ENCODE results near the gene MN1.
"Not testable (repeated sequence)": the region's sequence is repeated elsewhere in the genome, so short reads cannot be mapped to it uniquely, and the experiment has no call there.

MN1 gene

DNA sequence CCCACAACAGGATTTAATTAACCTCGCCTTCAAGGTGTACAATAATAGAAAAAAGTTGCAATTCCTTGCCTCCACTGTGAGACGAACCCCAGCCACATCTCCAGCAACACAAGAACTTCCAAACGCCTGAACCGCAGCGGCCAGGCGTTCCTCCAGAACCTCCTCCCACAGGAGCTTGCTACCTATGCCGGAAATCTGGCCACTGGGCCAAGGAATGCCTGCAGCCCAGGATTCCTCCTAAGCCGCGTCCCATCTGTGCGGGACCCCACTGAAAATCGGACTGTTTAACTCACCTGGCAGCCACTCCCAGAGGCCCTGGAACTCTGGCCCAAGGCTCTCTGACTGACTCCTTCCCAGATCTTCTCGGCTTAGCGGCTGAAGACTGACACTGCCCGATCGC lies 57.5 kb downstream of the MN1 start:
- not testable (repeated sequence) for DNase-seq (ENCODE audit: low read depth, low spot score)

DNA sequence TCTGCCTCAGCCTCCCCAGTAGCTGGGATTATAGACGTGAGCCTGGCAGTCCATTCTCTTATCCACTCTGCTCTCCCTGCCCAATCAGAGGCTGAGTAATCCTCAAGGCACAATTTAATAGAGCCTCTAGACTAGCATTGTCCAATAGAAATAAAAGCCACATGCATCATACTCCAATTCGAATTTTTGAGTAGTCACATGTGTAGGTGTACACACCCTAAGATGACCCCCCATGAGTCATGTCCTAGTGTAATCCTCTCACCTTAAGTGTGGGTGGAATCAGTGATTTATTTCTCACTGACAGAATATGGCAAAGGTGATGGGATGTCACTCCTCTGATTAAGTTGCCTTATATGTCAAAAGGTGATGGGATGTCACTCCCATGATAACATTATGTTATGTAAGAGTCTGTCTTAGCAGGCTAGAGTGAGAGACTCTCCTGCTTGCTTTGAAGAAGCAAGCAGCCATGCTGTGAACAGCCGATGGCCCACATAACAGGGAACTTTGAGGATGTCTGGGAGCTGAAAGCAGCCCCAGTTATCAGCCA lies 61.3 kb downstream of the MN1 start:
- DNase-seq (ENCODE audit: low read depth, low spot score): no peak

DNA sequence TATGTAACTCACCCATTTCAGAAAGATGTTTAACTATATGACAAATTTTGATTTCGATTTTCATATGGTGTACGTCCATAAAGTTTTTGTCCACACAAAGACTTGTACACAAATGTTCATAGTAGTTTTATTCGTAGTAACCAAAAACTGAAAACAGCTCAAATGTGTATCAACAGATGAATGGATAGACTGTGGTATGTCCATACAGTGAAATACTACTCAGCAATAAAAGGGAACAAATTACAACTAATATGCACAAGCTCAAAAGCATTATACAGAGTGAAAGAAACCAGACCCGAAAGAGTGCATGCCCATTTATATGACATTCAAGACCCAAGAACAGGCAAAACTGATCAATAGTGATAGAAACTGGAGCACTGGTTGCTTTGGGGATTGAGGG lies 64.0 kb downstream of the MN1 start:
- DNase-seq (ENCODE audit: low read depth, low spot score): no peak

- no peak for DNase-seq (ENCODE audit: low read depth, low spot score)
Measured at GRCh38 chr22:27734066-27734465, 67.5 kb downstream of the MN1 start.

- DNase-seq (ENCODE audit: low read depth, low spot score): no peak
Measured at GRCh38 chr22:27732841-27733240, 68.7 kb downstream of the MN1 start.

- DNase-seq (ENCODE audit: low read depth, low spot score): no peak
Measured at GRCh38 chr22:27732391-27732790, 69.2 kb downstream of the MN1 start.

DNA sequence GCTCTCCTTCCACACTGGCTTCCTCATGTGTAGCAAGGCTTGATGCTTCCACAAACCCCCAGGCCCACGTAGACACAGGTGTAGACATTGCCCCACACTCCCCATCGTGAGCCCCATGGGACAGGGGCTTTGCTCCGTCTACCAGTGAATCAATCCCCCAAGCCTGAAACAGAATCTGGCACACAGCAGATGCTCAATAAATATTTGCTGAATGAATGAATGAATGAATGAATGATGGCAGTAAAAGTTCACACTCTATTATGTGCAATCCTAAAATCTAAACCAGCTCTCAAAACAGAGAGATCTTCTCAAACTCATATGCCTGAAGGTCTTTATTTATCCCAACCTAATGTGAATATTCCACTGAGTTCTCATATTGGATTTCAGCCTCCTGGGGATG lies 69.9 kb downstream of the MN1 start:
- DNase-seq (ENCODE audit: low read depth, low spot score): no peak

DNA sequence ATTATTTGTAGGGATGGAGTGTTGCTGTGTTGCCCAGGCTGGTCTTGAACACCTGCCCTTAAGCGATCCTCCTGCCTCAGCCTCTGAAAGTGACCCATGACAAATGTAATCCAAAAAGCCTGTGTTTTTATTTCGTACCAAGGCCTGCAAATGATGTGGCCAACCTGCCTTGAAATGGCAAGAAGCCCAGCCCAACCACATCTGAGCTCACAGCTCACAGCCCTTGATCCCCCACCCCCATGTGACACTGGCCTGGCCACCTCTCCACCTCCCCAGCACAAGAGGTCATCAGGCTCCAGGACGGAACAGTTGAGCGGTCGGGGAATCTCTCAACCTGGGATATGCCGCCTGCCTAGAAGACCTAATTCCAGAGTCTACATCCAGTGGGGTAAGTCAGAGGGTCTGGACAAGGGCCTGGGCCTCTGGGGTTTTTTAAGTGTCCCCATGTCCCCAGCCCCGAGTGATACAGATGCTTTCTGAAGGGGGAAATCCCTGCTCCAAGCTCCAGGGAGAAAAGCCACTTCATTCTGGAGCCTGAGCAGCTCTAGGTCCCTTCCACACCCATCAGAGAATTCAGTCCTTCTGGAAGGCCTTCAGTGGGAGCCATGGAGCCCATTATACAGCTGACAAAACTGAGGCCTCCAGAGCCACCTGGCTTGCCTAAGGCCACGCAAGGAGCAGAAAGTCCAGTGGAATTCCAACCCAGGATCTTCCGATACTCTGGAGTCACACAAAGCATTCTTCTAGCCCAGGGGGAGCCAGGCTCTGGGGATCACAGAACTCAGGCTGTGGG lies 70.7 kb downstream of the MN1 start:
- no peak for DNase-seq (ENCODE audit: low read depth, low spot score)

GRCh38 chr22:27729246-27729645 lies 72.3 kb downstream of the MN1 start:
- no peak for DNase-seq (ENCODE audit: low read depth, low spot score)

GRCh38 chr22:27727673-27728451 lies 73.7 kb downstream of the MN1 start:
- no peak for DNase-seq (ENCODE audit: low read depth, low spot score)

GRCh38 chr22:27726686-27727449 lies 74.7 kb downstream of the MN1 start:
- DNase-seq (ENCODE audit: low read depth, low spot score): no peak

- DNase-seq (ENCODE audit: low read depth, low spot score): no peak
Measured at GRCh38 chr22:27726331-27726685, 75.2 kb downstream of the MN1 start.

GRCh38 chr22:27725661-27726060 lies 75.9 kb downstream of the MN1 start:
- DNase-seq (ENCODE audit: low read depth, low spot score): no peak

GRCh38 chr22:27724709-27725108 lies 76.8 kb downstream of the MN1 start:
- no peak for DNase-seq (ENCODE audit: low read depth, low spot score)

DNA sequence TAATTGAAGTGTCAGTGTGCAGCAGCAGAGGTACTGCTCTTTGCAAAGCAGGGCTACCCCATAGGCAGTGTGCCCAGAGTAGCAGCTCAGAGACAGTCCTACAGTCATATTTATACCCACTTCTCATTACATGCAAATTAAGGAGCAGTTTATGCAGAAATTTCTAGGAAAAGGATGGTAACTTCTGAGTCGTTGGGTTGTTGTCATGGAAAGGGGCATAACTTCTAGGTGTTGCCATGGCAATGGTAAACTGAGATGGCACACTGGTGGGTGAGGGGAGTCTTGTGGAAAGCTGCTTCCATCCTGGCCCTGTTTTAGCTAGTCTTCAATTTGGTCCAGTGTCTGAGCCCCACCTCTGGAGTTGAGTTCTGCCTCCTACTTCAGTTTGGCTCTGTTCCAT lies 77.4 kb downstream of the MN1 start:
- DNase-seq (ENCODE audit: low read depth, low spot score): no peak

GRCh38 chr22:27723708-27724107 lies 77.8 kb downstream of the MN1 start:
- DNase-seq (ENCODE audit: low read depth, low spot score): no peak

DNA sequence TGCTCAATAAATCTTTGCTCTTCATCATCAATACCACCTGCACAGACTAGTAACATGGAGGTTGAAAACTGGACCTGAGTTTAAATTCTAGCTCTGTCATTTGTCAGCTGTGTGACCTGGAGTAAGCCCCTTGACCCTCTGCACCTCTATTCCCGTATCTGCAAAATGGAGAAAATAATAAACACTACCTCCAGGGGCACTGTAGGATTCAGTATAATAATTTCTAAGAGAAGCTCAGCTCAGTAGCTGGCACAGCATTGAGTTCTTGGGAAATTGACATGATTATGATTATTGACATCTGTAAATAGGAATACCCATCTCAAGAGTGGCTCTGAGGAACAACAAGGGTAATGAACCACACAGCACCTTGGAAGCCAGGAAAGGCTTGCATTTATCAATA lies 78.4 kb downstream of the MN1 start:
- DNase-seq (ENCODE audit: low read depth, low spot score): no peak

DNA sequence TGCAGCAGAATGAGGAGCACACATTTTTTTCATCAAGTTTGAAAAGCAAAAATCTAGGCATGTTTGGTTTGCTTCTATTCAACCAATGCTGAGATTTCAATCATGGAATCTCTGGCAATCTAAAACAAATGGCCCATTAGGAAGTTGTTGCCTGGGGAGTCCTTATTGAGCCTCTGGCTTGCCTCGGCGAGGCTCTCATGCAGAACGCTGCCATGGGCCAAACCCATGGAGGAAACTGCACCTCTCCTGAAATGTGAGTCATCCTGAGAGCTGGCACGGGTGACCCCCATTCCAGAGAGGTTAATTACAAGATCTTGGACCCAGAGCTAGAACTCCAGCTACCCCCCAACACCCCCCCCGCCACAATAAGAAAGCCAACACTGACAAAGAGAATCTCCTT lies 80.7 kb downstream of the MN1 start:
- DNase-seq (ENCODE audit: low read depth, low spot score): no peak

DNA sequence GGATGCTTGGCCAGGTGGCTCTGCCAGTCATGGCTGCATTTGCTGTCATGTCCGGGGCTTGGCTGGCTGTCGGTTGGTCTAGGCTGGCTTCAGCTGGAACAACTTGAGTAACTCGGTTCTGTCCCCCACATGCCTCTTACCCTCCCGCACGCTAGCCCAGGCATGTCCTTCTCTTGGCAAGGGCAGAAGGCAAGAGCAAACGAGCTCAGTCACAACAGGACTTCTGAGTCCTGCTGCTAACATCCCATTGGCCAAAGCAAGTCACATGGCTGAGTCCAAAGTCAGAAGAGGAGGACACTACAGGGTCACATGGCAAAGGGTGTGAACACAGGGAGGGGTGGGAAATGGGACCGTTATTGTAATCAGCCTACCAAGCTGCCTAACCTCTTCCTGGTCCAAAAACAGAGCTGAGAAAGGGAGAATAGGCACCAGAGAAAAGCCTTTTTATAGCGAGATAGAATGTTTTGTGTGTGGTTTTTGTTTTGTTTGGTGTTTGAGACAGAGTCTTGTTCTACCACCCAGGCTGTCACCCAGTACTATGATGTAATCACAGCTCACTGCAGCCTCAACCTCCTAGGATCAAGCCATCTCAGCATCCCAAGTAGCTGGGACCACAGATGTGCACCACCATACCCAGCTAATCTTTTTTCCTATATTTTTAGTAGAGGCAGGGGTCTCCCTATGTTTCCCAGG lies 81.9 kb downstream of the MN1 start:
- no peak for DNase-seq (ENCODE audit: low read depth, low spot score)

GRCh38 chr22:27719036-27719347 lies 82.6 kb downstream of the MN1 start:
- no peak for DNase-seq (ENCODE audit: low read depth, low spot score)

GRCh38 chr22:27718186-27719035 lies 83.1 kb downstream of the MN1 start:
- DNase-seq (ENCODE audit: low read depth, low spot score): peak; percentile 65
